HCT116 (cell line): ENCODE results near the gene CSPG4. TPM values are rescaled to one million over a fixed set of nuclear protein-coding genes. Genes with fewer than 3 reads are reported as not detected.
A peak's percentile ranks its signal among the peaks of the same experiment; 100 is the strongest.

ENCODE experiments used
- ATAC-seq: fragments of 200-7000 bp; cut with Tn5 transposase; 2 replicates; pipeline ENCODE4 v1.9.1; 2020; ENCODE audit warnings: mild to moderate bottlenecking, moderate library complexity
- Bru-seq: library from RNA; stranded (reverse); fragments of 400-500 nt; gene quantifications from one replicate; lab custom pipeline; 2021; lab: Mats Ljungman, UMichigan
- BruChase-seq, 2 experiments: library from RNA; stranded (reverse); fragments of 400-500 nt; gene quantifications; one replicate each; lab custom pipeline; 2021; lab: Mats Ljungman, UMichigan
- BruUV-seq: library from RNA; stranded (reverse); fragments of 400-500 nt; replicated peaks from 2 replicates; lab custom pipeline; 2021; lab: Mats Ljungman, UMichigan
- CTCF ChIA-PET: fragments of 300-600 bp; sonication (Branson Sonifier 250); formaldehyde crosslinking; loops from one replicate; lab custom pipeline; 2021; ENCODE audit warnings: antibody characterized with exemption; lab: Charles Lee
- POLR2A ChIA-PET: fragments of 300-600, 350-600 bp; sonication (Branson Sonifier 250); formaldehyde crosslinking; loops from one replicate; lab custom pipeline; 2021; ENCODE audit warnings: antibody characterized with exemption; lab: Charles Lee
- RAD21 ChIA-PET, 2 experiments: fragments of 300-600 bp; sonication (Branson Sonifier 250); formaldehyde crosslinking; loops; one replicate each; lab custom pipeline; 2023; ENCODE audit warnings: low total read pairs in 2 of 2; ENCODE audit not compliant: uncharacterized antibody in 2 of 2, unreplicated experiment in 2 of 2, low non-redundant PET in 1 of 2; lab: Charles Lee
- DNase-seq: peaks from one replicate; pipeline ENCODE4 v3.0.0-alpha.2; 2010; ENCODE audit warnings: low read depth, low spot score
- H2AFZ ChIP-seq: fragments of 200-600 bp; shearing (Covaris generic), sonication (generic); 2 replicates; pipeline ENCODE4 v1.6.1; 2017; ENCODE audit warnings: low read depth, mixed run types, mixed read lengths, antibody characterized with exemption, low read length; ENCODE audit not compliant: poor library complexity, severe bottlenecking
- H3K27ac ChIP-seq: 2 replicates; pipeline ENCODE4 v1.5.1; 2012; ENCODE audit warnings: low read depth, low read length
- H3K27me3 ChIP-seq: fragments of 200-600 bp; sonication (generic); 2 replicates; pipeline ENCODE4 v1.6.1; 2016; ENCODE audit warnings: mixed run types, low read length, mixed read lengths; ENCODE audit not compliant: insufficient read depth
- H3K36me3 ChIP-seq, 2 experiments: fragments of 200-500 bp in 1 of 2; fragments of 200-600 bp in 1 of 2; sonication (Bioruptor generic) in 1 of 2; sonication (generic) in 1 of 2; 2 replicates each; pipeline versions ENCODE4 v1.5.1 to v1.6.1; 2014 to 2016; ENCODE audit warnings: low read length in 2 of 2, inconsistent platforms in 1 of 2, mixed read lengths in 1 of 2, mixed run types in 1 of 2; ENCODE audit not compliant: insufficient read depth in 2 of 2, control insufficient read depth in 1 of 2
- H3K4me1 ChIP-seq, 2 experiments: fragments of 200-600 bp in 1 of 2; sonication (generic) in 1 of 2; 2 replicates each; pipeline versions ENCODE4 v1.5.1 to v1.6.1; 2012 to 2017; ENCODE audit warnings: low read length in 2 of 2, inconsistent platforms in 1 of 2, mild to moderate bottlenecking in 1 of 2, mixed read lengths in 1 of 2, mixed run types in 1 of 2, moderate library complexity in 1 of 2; ENCODE audit not compliant: insufficient read depth in 2 of 2, control insufficient read depth in 1 of 2
- H3K4me2 ChIP-seq: fragments of 200-600 bp; sonication (generic); 2 replicates; pipeline ENCODE4 v1.6.1; 2017; ENCODE audit warnings: mixed run types, low read length, mixed read lengths
- H3K4me3 ChIP-seq, 2 experiments: fragments of 200-600 bp in 1 of 2; sonication (generic) in 1 of 2; replicated peaks in 1 of 2; 2 replicates each; pipeline ENCODE4 v1.5.1; 2011 to 2016; ENCODE audit warnings: low read length in 2 of 2, control low read depth in 1 of 2, low read depth in 1 of 2, mild to moderate bottlenecking in 1 of 2, mixed read lengths in 1 of 2, mixed run types in 1 of 2
- H3K79me2 ChIP-seq: fragments of 200-600 bp; sonication (generic); 2 replicates; pipeline ENCODE4 v1.6.1; 2017; ENCODE audit warnings: mild to moderate bottlenecking, mixed run types, low read length, moderate library complexity, mixed read lengths; ENCODE audit not compliant: insufficient read depth
- H3K9ac ChIP-seq: fragments of 200-600 bp; sonication (generic); 2 replicates; pipeline ENCODE4 v1.6.1; 2016; ENCODE audit warnings: low read length, mixed read lengths
- H3K9me2 ChIP-seq: fragments of 200-600 bp; sonication (generic), shearing (Covaris generic); 2 replicates; pipeline ENCODE4 v1.6.1; 2017; ENCODE audit warnings: mixed run types, mild to moderate bottlenecking, moderate library complexity; ENCODE audit not compliant: insufficient read depth
- H3K9me3 ChIP-seq, 2 experiments: fragments of 200-500 bp in 1 of 2; fragments of 200-600 bp in 1 of 2; sonication (Bioruptor generic) in 1 of 2; sonication (generic) in 1 of 2; 2 replicates each; pipeline ENCODE4 v1.6.1; 2014 to 2017; ENCODE audit warnings: low read length in 2 of 2, mixed read lengths in 2 of 2, inconsistent platforms in 1 of 2, low read depth in 1 of 2, mild to moderate bottlenecking in 1 of 2, mixed run types in 1 of 2, moderate library complexity in 1 of 2; ENCODE audit not compliant: control insufficient read depth in 1 of 2, insufficient read depth in 1 of 2
- H4K20me1 ChIP-seq: fragments of 200-600 bp; sonication (generic), shearing (Covaris generic); 2 replicates; pipeline ENCODE4 v1.6.1; 2017; ENCODE audit warnings: mixed run types, mild to moderate bottlenecking, moderate library complexity; ENCODE audit not compliant: insufficient read depth
- CEBPB ChIP-seq: IDR thresholded peaks from 2 replicates; pipeline ENCODE4 v1.6.1; 2012; ENCODE audit warnings: low read depth
- EGR1 ChIP-seq: IDR thresholded peaks from 2 replicates; pipeline ENCODE4 v1.6.1; 2012; ENCODE audit warnings: low read depth
- ELF1 ChIP-seq: IDR thresholded peaks from 2 replicates; pipeline ENCODE4 v1.6.1; 2012; ENCODE audit warnings: low read depth, borderline replicate concordance
- FOSL1 ChIP-seq: IDR thresholded peaks from 2 replicates; pipeline ENCODE4 v1.6.1; 2012; ENCODE audit warnings: low read depth
- JUND ChIP-seq: IDR thresholded peaks from 2 replicates; pipeline ENCODE4 v1.6.1; 2012
- MAX ChIP-seq: IDR thresholded peaks from 2 replicates; pipeline ENCODE4 v1.6.1; 2012
- POLR2A ChIP-seq: IDR thresholded peaks from 2 replicates; pipeline ENCODE4 v1.7.0; 2011; ENCODE audit warnings: borderline replicate concordance; ENCODE audit not compliant: insufficient read depth, insufficient read length; ENCODE audit errors: extremely low read depth
- SIN3A ChIP-seq: IDR thresholded peaks from 2 replicates; pipeline ENCODE4 v1.6.1; 2012; ENCODE audit warnings: low read depth
- SP1 ChIP-seq: IDR thresholded peaks from 2 replicates; pipeline ENCODE4 v1.6.1; 2012; ENCODE audit warnings: low read depth
- SRF ChIP-seq: IDR thresholded peaks from 2 replicates; pipeline ENCODE4 v1.6.1; 2012; ENCODE audit warnings: low read depth
- TCF7L2 ChIP-seq: IDR thresholded peaks from 2 replicates; pipeline ENCODE4 v1.7.0; 2011; ENCODE audit warnings: borderline replicate concordance, inconsistent platforms; ENCODE audit not compliant: insufficient read depth, insufficient read length; ENCODE audit errors: extremely low read depth
- ZFX ChIP-seq: fragments of 450-650 bp; IDR thresholded peaks from 2 replicates; pipeline ENCODE4 v1.6.1; 2017
- ZNF274 ChIP-seq: fragments of 200-500 bp; sonication (Bioruptor generic); IDR thresholded peaks from 2 replicates; pipeline ENCODE4 v1.6.1; 2014; ENCODE audit warnings: mild to moderate bottlenecking, low read depth, low read length, inconsistent platforms
- intact Hi-C: fragments of 100-400 bp; cut with micrococcal nuclease; formaldehyde crosslinking; loops from 2 replicates; pipeline ENCODE4 v1.10.0; 2022
- long read RNA-seq: library from polyadenylated mRNA; unstranded; transcript quantifications from one replicate; pipeline ENCODE4 v2.0.0, GENCODE V29; 2021; ENCODE audit not compliant: unreplicated experiment
- polyA plus RNA-seq: library from polyadenylated mRNA; unstranded; fragments of >200 nt; gene quantifications from 2 replicates; pipeline ENCODE4 v1.2.1, GENCODE V29; 2012; ENCODE audit warnings: missing spikeins
- total RNA-seq: library from RNA; stranded (reverse); gene quantifications from one replicate; pipeline ENCODE4 v1.2.1, GENCODE V29; 2021; ENCODE audit not compliant: unreplicated experiment
- TF ChIP-seq, protein P1 (sequence below): IDR thresholded peaks from 2 replicates; pipeline ENCODE4 v1.6.1; 2012; ENCODE audit warnings: low read depth
- TF ChIP-seq, protein P2 (sequence below): IDR thresholded peaks from 2 replicates; pipeline ENCODE4 v1.6.1; 2011; ENCODE audit warnings: mild to moderate bottlenecking, low read length, moderate library complexity; ENCODE audit not compliant: insufficient replicate concordance; ENCODE audit errors: extremely low read depth

Gene CSPG4, protein sequence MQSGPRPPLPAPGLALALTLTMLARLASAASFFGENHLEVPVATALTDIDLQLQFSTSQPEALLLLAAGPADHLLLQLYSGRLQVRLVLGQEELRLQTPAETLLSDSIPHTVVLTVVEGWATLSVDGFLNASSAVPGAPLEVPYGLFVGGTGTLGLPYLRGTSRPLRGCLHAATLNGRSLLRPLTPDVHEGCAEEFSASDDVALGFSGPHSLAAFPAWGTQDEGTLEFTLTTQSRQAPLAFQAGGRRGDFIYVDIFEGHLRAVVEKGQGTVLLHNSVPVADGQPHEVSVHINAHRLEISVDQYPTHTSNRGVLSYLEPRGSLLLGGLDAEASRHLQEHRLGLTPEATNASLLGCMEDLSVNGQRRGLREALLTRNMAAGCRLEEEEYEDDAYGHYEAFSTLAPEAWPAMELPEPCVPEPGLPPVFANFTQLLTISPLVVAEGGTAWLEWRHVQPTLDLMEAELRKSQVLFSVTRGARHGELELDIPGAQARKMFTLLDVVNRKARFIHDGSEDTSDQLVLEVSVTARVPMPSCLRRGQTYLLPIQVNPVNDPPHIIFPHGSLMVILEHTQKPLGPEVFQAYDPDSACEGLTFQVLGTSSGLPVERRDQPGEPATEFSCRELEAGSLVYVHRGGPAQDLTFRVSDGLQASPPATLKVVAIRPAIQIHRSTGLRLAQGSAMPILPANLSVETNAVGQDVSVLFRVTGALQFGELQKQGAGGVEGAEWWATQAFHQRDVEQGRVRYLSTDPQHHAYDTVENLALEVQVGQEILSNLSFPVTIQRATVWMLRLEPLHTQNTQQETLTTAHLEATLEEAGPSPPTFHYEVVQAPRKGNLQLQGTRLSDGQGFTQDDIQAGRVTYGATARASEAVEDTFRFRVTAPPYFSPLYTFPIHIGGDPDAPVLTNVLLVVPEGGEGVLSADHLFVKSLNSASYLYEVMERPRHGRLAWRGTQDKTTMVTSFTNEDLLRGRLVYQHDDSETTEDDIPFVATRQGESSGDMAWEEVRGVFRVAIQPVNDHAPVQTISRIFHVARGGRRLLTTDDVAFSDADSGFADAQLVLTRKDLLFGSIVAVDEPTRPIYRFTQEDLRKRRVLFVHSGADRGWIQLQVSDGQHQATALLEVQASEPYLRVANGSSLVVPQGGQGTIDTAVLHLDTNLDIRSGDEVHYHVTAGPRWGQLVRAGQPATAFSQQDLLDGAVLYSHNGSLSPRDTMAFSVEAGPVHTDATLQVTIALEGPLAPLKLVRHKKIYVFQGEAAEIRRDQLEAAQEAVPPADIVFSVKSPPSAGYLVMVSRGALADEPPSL (N-terminal part only)
- 18.1 TPM for total RNA-seq
- 17.8 and 20.2 TPM in 2 replicates for polyA plus RNA-seq
- percentile 45 among the genes with signal in this experiment for Bru-seq, nascent RNA
- percentile 56 among the genes with signal in this experiment for BruChase-seq, experiment 1, labeled RNA remaining after a 6-hour chase
- percentile 52 among the genes with signal in this experiment for BruChase-seq, experiment 2, labeled RNA remaining after a 2-hour chase
- long read RNA-seq, partial matches to known transcripts, result 25 of 50 reads
- long read RNA-seq, other reads (novel, unspliced or antisense), result 25 of 50 reads

DNA sequence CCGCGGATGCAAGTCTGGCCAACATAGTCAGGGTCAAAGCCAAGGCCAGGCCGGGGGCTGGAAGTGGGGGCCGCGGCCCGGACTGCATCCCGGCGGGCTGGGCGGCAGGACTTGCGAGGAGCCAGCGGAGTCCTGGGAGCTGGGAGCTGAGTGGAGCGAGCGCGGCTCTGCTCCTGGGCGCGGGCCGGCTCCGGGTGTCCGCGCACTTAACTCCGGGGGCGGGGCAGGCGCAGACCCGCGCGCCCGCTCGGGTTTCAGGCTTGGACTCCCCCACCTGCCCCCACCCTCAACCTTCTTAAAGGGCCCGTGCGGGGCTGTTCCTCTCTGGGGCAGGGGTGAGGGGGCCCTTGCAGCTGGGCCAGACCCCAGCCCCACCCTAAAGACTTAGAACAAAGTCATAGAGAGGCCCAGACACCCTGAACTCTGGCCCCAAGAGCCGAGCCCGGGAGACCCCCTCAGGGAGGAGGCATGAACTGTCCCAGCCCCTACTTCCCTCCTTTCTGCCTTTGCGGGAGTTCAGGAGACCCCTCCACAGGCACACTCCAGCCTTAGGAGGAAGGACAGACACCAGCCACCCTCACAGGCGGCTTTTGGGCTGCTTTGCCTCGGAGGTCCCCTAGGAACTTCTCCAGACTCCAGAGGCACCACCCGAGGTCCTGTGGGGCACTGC, at the start of gene CSPG4:
CSPG4 (minus strand) TSS at position 181 of the 670 bp plus-strand sequence; CDS start at position 88, 93 bp downstream.
- peak within 1 kb of the TSS; percentile 87 for H3K9ac ChIP-seq
- no TSS peak for BruUV-seq
- no peaks in the 10 kb centered on the region for H3K9me3 ChIP-seq
- no peaks in the 10 kb centered on the region; a peak in 1 of 4 replicates for H3K36me3 ChIP-seq
- no peaks in the 10 kb centered on the region for H3K27me3 ChIP-seq
- H3K27ac ChIP-seq, result peak within 1 kb of the TSS; percentile 77
- peak; percentile 90 for ATAC-seq
- ChIA-PET RAD21 (no interaction called here), CTCF (no interaction called here), POLR2A (interaction anchor here (1.0 kb wide), 2 partner anchors 261 to 344 kb away, joined by 3 read pairs; partner anchors contain the start of genes MAN2C1 and SIN3A)
- peak within 1 kb of the TSS; percentile 82 to 89 for H3K4me3 ChIP-seq
- peak within 1 kb of the TSS; percentile 69 for H2AFZ ChIP-seq
- peaks cover 10 to 19% of the 10 kb centered on the region in 2 experiments for H3K4me1 ChIP-seq
- no peaks in the 10 kb centered on the region for H4K20me1 ChIP-seq
- H3K4me2 ChIP-seq, result peak within 1 kb of the TSS; percentile 97
- no peaks in the 10 kb centered on the region for H3K79me2 ChIP-seq
- no peak for DNase-seq
- H3K9me2 ChIP-seq, result no peaks in the 10 kb centered on the region
- intact Hi-C loops, result no loop called here
- no peak for TF ChIP-seq SIN3A
- TF ChIP-seq ZNF274, result no peak
- TF ChIP-seq ZFX, result peak; percentile 30; the same call in 1 of the 2 replicates
- TF ChIP-seq EGR1, result no peak; the same call in 1 of the 2 replicates
- TF ChIP-seq JUND, result no peak
- TF ChIP-seq SP1, result no peak
- TF ChIP-seq POLR2A, result peak; percentile 71
- no peak for TF ChIP-seq CEBPB
- TF ChIP-seq, protein P1, sequence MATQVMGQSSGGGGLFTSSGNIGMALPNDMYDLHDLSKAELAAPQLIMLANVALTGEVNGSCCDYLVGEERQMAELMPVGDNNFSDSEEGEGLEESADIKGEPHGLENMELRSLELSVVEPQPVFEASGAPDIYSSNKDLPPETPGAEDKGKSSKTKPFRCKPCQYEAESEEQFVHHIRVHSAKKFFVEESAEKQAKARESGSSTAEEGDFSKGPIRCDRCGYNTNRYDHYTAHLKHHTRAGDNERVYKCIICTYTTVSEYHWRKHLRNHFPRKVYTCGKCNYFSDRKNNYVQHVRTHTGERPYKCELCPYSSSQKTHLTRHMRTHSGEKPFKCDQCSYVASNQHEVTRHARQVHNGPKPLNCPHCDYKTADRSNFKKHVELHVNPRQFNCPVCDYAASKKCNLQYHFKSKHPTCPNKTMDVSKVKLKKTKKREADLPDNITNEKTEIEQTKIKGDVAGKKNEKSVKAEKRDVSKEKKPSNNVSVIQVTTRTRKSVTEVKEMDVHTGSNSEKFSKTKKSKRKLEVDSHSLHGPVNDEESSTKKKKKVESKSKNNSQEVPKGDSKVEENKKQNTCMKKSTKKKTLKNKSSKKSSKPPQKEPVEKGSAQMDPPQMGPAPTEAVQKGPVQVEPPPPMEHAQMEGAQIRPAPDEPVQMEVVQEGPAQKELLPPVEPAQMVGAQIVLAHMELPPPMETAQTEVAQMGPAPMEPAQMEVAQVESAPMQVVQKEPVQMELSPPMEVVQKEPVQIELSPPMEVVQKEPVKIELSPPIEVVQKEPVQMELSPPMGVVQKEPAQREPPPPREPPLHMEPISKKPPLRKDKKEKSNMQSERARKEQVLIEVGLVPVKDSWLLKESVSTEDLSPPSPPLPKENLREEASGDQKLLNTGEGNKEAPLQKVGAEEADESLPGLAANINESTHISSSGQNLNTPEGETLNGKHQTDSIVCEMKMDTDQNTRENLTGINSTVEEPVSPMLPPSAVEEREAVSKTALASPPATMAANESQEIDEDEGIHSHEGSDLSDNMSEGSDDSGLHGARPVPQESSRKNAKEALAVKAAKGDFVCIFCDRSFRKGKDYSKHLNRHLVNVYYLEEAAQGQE, result no peak
- no peak for TF ChIP-seq FOSL1
- no peak for TF ChIP-seq ELF1
- TF ChIP-seq, protein P2, sequence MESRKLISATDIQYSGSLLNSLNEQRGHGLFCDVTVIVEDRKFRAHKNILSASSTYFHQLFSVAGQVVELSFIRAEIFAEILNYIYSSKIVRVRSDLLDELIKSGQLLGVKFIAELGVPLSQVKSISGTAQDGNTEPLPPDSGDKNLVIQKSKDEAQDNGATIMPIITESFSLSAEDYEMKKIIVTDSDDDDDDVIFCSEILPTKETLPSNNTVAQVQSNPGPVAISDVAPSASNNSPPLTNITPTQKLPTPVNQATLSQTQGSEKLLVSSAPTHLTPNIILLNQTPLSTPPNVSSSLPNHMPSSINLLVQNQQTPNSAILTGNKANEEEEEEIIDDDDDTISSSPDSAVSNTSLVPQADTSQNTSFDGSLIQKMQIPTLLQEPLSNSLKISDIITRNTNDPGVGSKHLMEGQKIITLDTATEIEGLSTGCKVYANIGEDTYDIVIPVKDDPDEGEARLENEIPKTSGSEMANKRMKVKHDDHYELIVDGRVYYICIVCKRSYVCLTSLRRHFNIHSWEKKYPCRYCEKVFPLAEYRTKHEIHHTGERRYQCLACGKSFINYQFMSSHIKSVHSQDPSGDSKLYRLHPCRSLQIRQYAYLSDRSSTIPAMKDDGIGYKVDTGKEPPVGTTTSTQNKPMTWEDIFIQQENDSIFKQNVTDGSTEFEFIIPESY, result peak; percentile 40
- TF ChIP-seq TCF7L2, result no peak
- TF ChIP-seq SRF, result no peak
- no peak for TF ChIP-seq MAX
